ENCODE data around the gene DSG4. TPM values are rescaled to one million over a fixed set of nuclear protein-coding genes. Genes with fewer than 3 reads are reported as not detected.

The DSG4 gene
- total RNA-seq, 1 experiment from 2014 or later = not detected

DNA sequence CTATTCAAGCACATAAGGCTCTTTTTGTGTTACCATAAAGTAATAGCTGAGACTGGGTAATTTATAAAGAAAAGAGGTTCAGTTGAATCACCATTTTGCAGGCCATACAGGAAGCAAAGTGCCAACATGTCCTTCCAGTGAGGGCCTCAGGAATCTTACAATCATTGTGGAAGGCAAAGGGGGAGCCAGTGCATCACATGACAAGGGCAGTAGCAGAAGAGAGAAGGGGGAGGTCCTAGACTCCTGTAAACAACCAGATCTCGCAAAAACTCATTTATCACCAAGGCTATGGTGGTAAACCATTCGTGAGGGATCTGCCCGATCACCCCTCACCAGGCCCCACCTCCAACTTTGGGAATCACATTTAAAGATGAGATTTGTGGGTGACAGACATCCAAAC lies 16.7 kb downstream of the DSG4 start:
- CTCF ChIA-PET = no interaction called here
- Histone ChIP-seq H3K9me3 (ENCODE audit: low read depth, low read length, poor library complexity, severe bottlenecking) (no peaks in the 10 kb centered on the region), H3K4me1 (ENCODE audit: insufficient read depth, low read length, poor library complexity, severe bottlenecking) (no peaks in the 10 kb centered on the region), H3K27me3 (replicated peaks; ENCODE audit: insufficient read depth, low read depth, low read length, poor library complexity) (peaks cover 14% of the 10 kb centered on the region), H3K36me3 (ENCODE audit: insufficient read depth, low read length, poor library complexity, severe bottlenecking) (no peaks in the 10 kb centered on the region), H3K4me3 (ENCODE audit: low read depth, low read length, poor library complexity, severe bottlenecking) (no peak overlapping the region), H3K27ac (ENCODE audit: low read depth, low read length, poor library complexity, severe bottlenecking) (no peak overlapping the region)
- intact Hi-C loops (cut with micrococcal nuclease; ENCODE audit: unreplicated experiment) = no loop called here
- no peak for DNase-seq (ENCODE audit: low spot score)
- no peak for TF ChIP-seq EZH2 (IDR thresholded peaks at IDR 0.05; ENCODE audit: borderline replicate concordance, low read depth, low read length, poor library complexity, severe bottlenecking)
- no peak for TF ChIP-seq CTCF (conservative IDR thresholded peaks at IDR 0.05; ENCODE audit: low read depth, low read length)
- POLR2A ChIA-PET (ENCODE audit: low non-redundant PET) = no interaction called here
- no TSS peak for BruUV-seq (replicated peaks)

GRCh38 chr18:31396796-31397612 lies 20.4 kb downstream of the DSG4 start:
- DNase-seq (ENCODE audit: low spot score) = no peak
- no TSS peak for BruUV-seq (replicated peaks)
- intact Hi-C loops (cut with micrococcal nuclease; ENCODE audit: unreplicated experiment) = no loop called here
- H3K27me3 ChIP-seq (replicated peaks; ENCODE audit: insufficient read depth, low read depth, low read length, poor library complexity) = peaks cover 17% of the 10 kb centered on the region
- H3K9me3 ChIP-seq (ENCODE audit: low read depth, low read length, poor library complexity, severe bottlenecking) = no peaks in the 10 kb centered on the region
- no peak overlapping the region for H3K27ac ChIP-seq (ENCODE audit: low read depth, low read length, poor library complexity, severe bottlenecking)
- POLR2A ChIA-PET (ENCODE audit: low non-redundant PET) = no interaction called here
- H3K36me3 ChIP-seq (ENCODE audit: insufficient read depth, low read length, poor library complexity, severe bottlenecking) = no peaks in the 10 kb centered on the region
- TF ChIP-seq EZH2 (IDR thresholded peaks at IDR 0.05; ENCODE audit: borderline replicate concordance, low read depth, low read length, poor library complexity, severe bottlenecking) = no peak
- no peak for TF ChIP-seq CTCF (conservative IDR thresholded peaks at IDR 0.05; ENCODE audit: low read depth, low read length)
- no peak overlapping the region for H3K4me3 ChIP-seq (ENCODE audit: low read depth, low read length, poor library complexity, severe bottlenecking)
- CTCF ChIA-PET = no interaction called here
- no peaks in the 10 kb centered on the region for H3K4me1 ChIP-seq (ENCODE audit: insufficient read depth, low read length, poor library complexity, severe bottlenecking)

DNA sequence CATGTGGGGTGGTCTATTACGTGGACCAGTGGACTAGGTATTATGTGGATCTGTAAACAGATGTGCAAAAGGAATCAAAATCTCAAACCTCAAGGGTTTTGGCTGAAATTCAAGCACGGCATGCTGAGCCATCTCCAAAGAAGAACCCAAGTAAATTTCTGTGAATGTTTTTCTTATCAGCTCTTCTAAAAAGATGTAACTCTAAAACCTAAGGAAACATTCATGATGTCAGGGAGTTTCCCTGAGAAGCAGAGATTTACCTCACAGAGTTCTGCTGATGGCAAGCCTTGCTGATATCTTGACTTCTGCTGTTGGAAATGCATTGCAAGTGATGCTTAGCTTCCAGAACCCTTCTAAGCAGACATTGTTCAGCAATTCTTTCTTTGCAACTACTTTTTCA lies 21.6 kb downstream of the DSG4 start:
- Histone ChIP-seq H3K36me3 (ENCODE audit: insufficient read depth, low read length, poor library complexity, severe bottlenecking) (no peaks in the 10 kb centered on the region), H3K4me1 (ENCODE audit: insufficient read depth, low read length, poor library complexity, severe bottlenecking) (no peaks in the 10 kb centered on the region), H3K9me3 (ENCODE audit: low read depth, low read length, poor library complexity, severe bottlenecking) (no peaks in the 10 kb centered on the region), H3K27me3 (replicated peaks; ENCODE audit: insufficient read depth, low read depth, low read length, poor library complexity) (peaks cover 11% of the 10 kb centered on the region), H3K27ac (ENCODE audit: low read depth, low read length, poor library complexity, severe bottlenecking) (no peak overlapping the region), H3K4me3 (ENCODE audit: low read depth, low read length, poor library complexity, severe bottlenecking) (no peak overlapping the region)
- DNase-seq (ENCODE audit: low spot score) = no peak
- intact Hi-C loops (cut with micrococcal nuclease; ENCODE audit: unreplicated experiment) = no loop called here
- BruUV-seq (replicated peaks) = no TSS peak
- CTCF ChIA-PET = no interaction called here
- POLR2A ChIA-PET (ENCODE audit: low non-redundant PET) = no interaction called here
- TF ChIP-seq CTCF (conservative IDR thresholded peaks at IDR 0.05; ENCODE audit: low read depth, low read length) (no peak), EZH2 (IDR thresholded peaks at IDR 0.05; ENCODE audit: borderline replicate concordance, low read depth, low read length, poor library complexity, severe bottlenecking) (no peak)

Data from A673 (cell line).